Ovary (tissue), 9 donors: ENCODE measurements around the gene DNAJA4. TPM values are rescaled to one million over a fixed set of nuclear protein-coding genes. Genes with fewer than 3 reads are reported as not detected.

ENCODE experiments used
- DNase-seq, 5 donors: peaks; one replicate each; pipeline ENCODE4 v3.0.0-alpha.2; 2019 to 2020
- H3K27ac ChIP-seq, 2 donors: fragments of 200-600 bp; one replicate each; pipeline versions ENCODE4 v1.5.1 to v1.8.0; 2019 to 2022
- H3K27me3 ChIP-seq: fragments of 200-600 bp; one replicate; pipeline ENCODE4 v1.8.0; 2022
- H3K36me3 ChIP-seq: fragments of 200-600 bp; sonication (generic); one replicate; pipeline ENCODE4 v1.5.1; 2019
- H3K4me1 ChIP-seq: one replicate; pipeline ENCODE4 v1.8.1; 2013; ENCODE audit warnings: mild to moderate bottlenecking, moderate library complexity; ENCODE audit not compliant: insufficient read depth
- H3K4me3 ChIP-seq: fragments of 200-600 bp; sonication (generic); one replicate; pipeline ENCODE4 v1.5.1; 2017
- H3K9me3 ChIP-seq, 2 donors: fragments of 200-600 bp in 1 of 2; sonication (generic) in 1 of 2; one replicate each; pipeline versions ENCODE4 v1.5.1 to v1.8.1; 2013 to 2019; ENCODE audit warnings: mild to moderate bottlenecking in 1 of 2, moderate library complexity in 1 of 2
- EP300 ChIP-seq: sonication (generic); formaldehyde crosslinking; IDR thresholded peaks from one replicate; pipeline ENCODE4 v1.6.1; 2017; ENCODE audit warnings: antibody characterized with exemption
- POLR2A ChIP-seq: fragments of 450-650 bp; IDR thresholded peaks from one replicate; pipeline ENCODE4 v1.6.1; 2017; ENCODE audit warnings: antibody characterized with exemption, mild to moderate bottlenecking, moderate library complexity
- WGBS, 3 donors: extraction: QIAGEN DNeasy Blood & Tissue Kit in 1 of 3; methylation state at CpG; one replicate each; pipeline versions ENCODE4 v1.1.5 to v1.1.7; 2013 to 2017; 5-methylcytosine and 5-hydroxymethylcytosine counted together
- intact Hi-C, 4 donors: fragments of 100-400 bp; cut with DNase I; formaldehyde crosslinking; loops; one replicate each; pipeline versions ENCODE4 v1.11.0 to v1.15.1; 2022 to 2023
- polyA plus RNA-seq, 2 donors: library from polyadenylated mRNA; stranded (reverse); fragments of 200-250 nt in 1 of 2; fragments of 350-450 nt in 1 of 2; fragmentation: Illumina TruSeq in 1 of 2; extraction: RNeasy Lipid Tissue Mini Kit (QIAGEN cat#74804) in 1 of 2; gene quantifications; one replicate each; pipeline ENCODE4 v1.2.3, GENCODE V29; 2013 to 2014
- total RNA-seq, 7 donors: library from RNA; depleted of rRNA in 2 of 7; stranded (reverse); fragments of >200 nt in 2 of 7; fragmentation: NEBNext Ultra II Directional in 3 of 7; extraction: Animal tissue kit (Norgen Biotek cat#: 25700) in 3 of 7; gene quantifications; one replicate each; pipeline versions ENCODE4 v1.1.0 to v1.2.4, GENCODE V29; 2016 to 2023
- TF ChIP-seq, protein P1 (sequence below), 3 donors: fragments of 450-650 bp in 2 of 3; fragments of 200-600 bp in 1 of 3; IDR thresholded peaks; one replicate each; pipeline versions ENCODE4 v1.5.1 to v1.8.0; 2016 to 2022; ENCODE audit warnings: antibody characterized with exemption in 3 of 3, mild to moderate bottlenecking in 1 of 3
- donor health status: DM: no; HTN: no; CAD: no; lungs with moderate emphysema.
- donor health status: DM: no; HTN: no; CAD: no.
- donor health status: Bipolar disorder and iron deficiency.
- donor health status: DM: yes; HTN: yes; CAD: no.
- donor health status: DM: no; HTN: no; CAD: no.
- donor health status: DM: yes; HTN: yes; CAD: no.

DNAJA4 gene
- total and polyA plus RNA-seq, 9 donors: 4.9 to 23.7 (median 12.2) TPM

DNA sequence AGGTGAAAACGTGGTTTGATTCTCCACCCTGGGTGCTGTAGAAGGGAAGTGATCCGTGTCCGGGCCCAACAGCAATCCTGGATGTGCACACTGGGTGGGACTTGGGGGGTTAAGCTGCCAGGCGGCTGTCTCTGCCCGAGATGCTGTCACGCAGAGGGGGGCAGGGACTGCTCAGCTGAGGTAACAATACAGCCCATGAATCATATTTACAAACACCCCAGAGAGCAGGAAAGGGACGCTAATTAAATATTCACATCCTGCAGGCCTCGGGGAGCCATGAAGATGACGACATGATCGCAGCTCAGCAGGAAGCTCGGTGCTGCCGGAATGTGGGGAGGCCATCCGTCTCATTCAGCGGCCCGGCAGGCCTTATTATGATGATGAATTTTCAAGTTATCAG lies 57.9 kb downstream of the DNAJA4 start:
- Histone ChIP-seq H3K27me3 (no peaks in the 10 kb centered on the region), H3K9me3 (no peaks in the 10 kb centered on the region), H3K4me1 (no peaks in the 10 kb centered on the region), H3K4me3 (no peak overlapping the region), H3K36me3 (no peaks in the 10 kb centered on the region), H3K27ac (no peak overlapping the region)
- intact Hi-C loops: no loop called here
- WGBS, 3 donors: 59 to 67% (median 61%) methylated on average over 15 of the region's 15 CpGs
- no peak for DNase-seq
- TF ChIP-seq, protein P1, sequence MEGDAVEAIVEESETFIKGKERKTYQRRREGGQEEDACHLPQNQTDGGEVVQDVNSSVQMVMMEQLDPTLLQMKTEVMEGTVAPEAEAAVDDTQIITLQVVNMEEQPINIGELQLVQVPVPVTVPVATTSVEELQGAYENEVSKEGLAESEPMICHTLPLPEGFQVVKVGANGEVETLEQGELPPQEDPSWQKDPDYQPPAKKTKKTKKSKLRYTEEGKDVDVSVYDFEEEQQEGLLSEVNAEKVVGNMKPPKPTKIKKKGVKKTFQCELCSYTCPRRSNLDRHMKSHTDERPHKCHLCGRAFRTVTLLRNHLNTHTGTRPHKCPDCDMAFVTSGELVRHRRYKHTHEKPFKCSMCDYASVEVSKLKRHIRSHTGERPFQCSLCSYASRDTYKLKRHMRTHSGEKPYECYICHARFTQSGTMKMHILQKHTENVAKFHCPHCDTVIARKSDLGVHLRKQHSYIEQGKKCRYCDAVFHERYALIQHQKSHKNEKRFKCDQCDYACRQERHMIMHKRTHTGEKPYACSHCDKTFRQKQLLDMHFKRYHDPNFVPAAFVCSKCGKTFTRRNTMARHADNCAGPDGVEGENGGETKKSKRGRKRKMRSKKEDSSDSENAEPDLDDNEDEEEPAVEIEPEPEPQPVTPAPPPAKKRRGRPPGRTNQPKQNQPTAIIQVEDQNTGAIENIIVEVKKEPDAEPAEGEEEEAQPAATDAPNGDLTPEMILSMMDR (IDR thresholded peaks at IDR 0.05): no peak
- TF ChIP-seq EP300 (no peak), POLR2A (no peak)

DNA sequence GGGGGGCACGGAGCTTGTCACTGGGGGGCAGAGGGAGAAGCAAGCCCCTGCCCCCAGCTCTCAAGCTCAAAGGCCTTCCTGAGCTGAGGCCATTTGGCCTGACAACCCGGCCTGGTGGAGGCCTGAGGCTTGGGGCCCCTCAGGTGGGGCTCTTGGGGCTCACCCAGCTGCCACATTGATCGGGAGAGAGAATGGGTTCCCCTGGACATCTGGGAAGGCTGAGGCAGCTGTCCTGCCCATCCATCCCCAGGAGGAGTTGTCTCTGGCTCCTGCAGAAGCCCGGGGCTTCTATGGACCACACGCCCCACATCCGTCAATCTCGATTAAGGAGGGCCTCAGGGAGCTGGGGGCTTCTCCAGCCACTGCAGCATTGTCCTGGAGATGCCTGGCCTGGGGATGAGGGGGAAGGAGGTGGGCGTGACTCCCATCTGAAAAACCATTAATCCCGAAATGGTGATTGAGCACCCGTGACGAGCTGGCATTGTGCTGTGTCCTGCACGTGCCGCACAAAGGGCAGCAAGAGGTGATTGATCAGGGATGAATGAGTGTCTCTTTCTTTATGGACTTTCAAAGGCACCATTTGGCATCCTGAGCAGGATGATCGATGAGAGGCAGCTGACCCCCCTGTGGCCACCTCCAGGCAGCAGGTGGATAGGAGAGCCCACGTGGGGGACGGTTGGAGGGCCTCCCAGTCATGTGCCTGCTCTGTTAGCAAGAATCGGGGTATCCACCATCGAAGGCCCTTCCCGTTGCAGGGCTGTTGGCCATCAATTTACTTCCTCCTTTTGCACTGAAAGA lies 58.6 kb downstream of the DNAJA4 start:
- no peaks in the 10 kb centered on the region for H3K9me3 ChIP-seq
- intact Hi-C loops: no loop called here
- no peak for TF ChIP-seq EP300
- no peak for TF ChIP-seq POLR2A
- TF ChIP-seq, protein P1 (IDR thresholded peaks at IDR 0.05): no peak
- H3K4me3 ChIP-seq: no peak overlapping the region
- no peaks in the 10 kb centered on the region for H3K4me1 ChIP-seq
- no peaks in the 10 kb centered on the region for H3K36me3 ChIP-seq
- no peak for DNase-seq
- H3K27me3 ChIP-seq: no peaks in the 10 kb centered on the region
- no peak overlapping the region for H3K27ac ChIP-seq
- 56 to 61% (median 61%) methylated on average over 19 of the region's 19 CpGs for WGBS, 3 donors

DNA sequence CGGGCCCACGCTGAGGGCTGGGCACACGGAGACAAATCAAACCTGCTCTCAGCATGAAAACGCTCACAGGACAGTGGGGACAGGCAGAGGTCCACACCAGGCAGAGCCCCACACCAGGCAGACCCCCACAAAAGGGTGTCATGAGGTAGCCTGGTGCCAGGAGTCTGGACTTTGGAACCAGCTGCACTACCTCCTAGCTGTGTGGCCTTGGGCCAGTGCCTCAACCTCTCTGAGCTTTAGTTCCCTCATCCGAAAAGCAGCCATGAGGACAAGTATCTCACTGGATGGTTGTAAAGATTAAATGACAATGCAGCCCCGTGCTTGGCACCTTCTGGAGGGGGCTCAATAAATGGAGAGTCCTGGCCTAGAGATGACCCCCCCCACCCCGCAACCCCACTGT lies 59.3 kb downstream of the DNAJA4 start:
- Histone ChIP-seq H3K27me3 (no peaks in the 10 kb centered on the region), H3K9me3 (no peaks in the 10 kb centered on the region), H3K27ac (no peak overlapping the region), H3K4me1 (no peaks in the 10 kb centered on the region), H3K36me3 (no peaks in the 10 kb centered on the region), H3K4me3 (no peak overlapping the region)
- 56 to 64% (median 57%) methylated on average over 7 of the region's 7 CpGs for WGBS, 3 donors
- TF ChIP-seq EP300 (no peak), POLR2A (no peak)
- TF ChIP-seq, protein P1 (IDR thresholded peaks at IDR 0.05): no peak
- intact Hi-C loops: no loop called here
- DNase-seq: no peak

DNA sequence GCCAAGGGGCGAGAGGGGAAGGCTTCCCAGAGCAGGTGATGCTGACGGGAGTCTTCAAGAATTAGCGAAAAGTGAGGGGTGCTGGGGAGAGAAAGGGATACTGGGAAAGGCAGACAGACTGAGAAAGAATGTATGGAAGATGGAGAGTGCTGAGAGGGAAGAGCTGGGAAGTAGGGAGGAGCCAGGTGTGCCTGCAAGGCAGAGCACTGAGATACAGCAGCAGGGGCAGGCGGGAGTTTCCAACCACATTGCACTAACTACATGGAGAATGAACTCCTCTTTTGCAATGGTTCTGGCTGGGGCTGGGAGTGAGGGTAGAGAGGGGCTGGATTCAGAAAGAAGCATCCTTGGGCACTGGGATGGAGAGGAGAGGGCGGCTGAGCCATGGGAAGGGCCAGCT lies 59.8 kb downstream of the DNAJA4 start:
- intact Hi-C loops: no loop called here
- no peaks in the 10 kb centered on the region for H3K4me1 ChIP-seq
- H3K27me3 ChIP-seq: no peaks in the 10 kb centered on the region
- H3K9me3 ChIP-seq: no peaks in the 10 kb centered on the region
- 80 to 82% (median 81%) methylated on average over 5 of the region's 5 CpGs for WGBS, 3 donors
- no peaks in the 10 kb centered on the region for H3K36me3 ChIP-seq
- TF ChIP-seq POLR2A (no peak), EP300 (no peak)
- TF ChIP-seq, protein P1 (IDR thresholded peaks at IDR 0.05): no peak
- no peak for DNase-seq
- no peak overlapping the region for H3K4me3 ChIP-seq
- H3K27ac ChIP-seq: no peak overlapping the region
